Measurements from ENCODE around the gene PCDHGB5. TPM values are rescaled to one million over a fixed set of nuclear protein-coding genes. Genes with fewer than 3 reads are reported as not detected.

PCDHGB5 gene
- total RNA-seq, 1 donor from 2014 or later: 3.7 TPM

DNA sequence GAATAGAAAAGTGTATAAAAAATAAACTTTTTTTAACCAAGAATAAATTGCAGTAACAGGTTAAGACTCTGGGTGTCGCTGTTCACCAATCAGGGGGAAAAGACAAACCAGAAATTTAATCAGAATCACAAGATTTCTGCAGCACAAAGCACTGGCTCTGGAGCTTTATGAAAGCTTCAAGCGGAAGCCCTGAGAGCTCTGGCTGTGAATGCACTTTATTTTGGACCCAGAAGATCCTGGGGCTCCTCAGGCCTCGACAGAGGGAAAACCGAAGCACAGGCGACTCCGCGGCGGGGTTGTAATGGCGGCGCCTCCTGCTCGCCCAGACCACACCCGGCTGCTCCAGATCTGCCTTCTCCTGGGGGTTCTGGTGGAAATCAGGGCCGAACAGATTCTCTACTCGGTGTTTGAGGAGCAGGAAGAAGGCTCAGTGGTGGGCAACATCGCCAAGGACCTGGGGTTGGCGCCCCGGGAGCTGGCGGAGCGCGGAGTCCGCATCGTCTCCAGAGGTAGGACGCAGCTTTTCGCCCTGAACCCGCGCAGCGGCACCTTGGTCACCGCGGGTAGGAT is 42.8 kb upstream of the PCDHGB5 start, which contains the start of gene PCDHGA4:
Gene PCDHGA4 (plus strand): TSS at position 122 of the 570 bp plus-strand sequence. CDS start 87 bp downstream, at position 209.
- Histone ChIP-seq H3K4me2 (no peak within 1 kb of the TSS), H3K9me3 (ENCODE audit: low read depth) (peaks cover 10% of the 10 kb centered on the region), H3K9ac (no peak within 1 kb of the TSS), H3K4me1 (no peaks in the 10 kb centered on the region), H3K79me2 (ENCODE audit: low read depth) (no peaks in the 10 kb centered on the region), H3K36me3 (no peaks in the 10 kb centered on the region), H3F3A (ENCODE audit: low read depth) (no peaks in the 10 kb centered on the region), H3K4me3 (no peak within 1 kb of the TSS), H3K27ac (no peak within 1 kb of the TSS), H3K27me3 (no peaks in the 10 kb centered on the region), H2AFZ (replicated peaks) (no peak within 1 kb of the TSS), H4K20me1 (ENCODE audit: low read depth) (no peaks in the 10 kb centered on the region)
- Mint-ChIP-seq H3K4me3 (no peak within 1 kb of the TSS), H3K36me3 (peaks cover 7% of the 10 kb centered on the region), H3K27me3 (ENCODE audit: insufficient read depth, low read depth) (peaks cover 2% of the 10 kb centered on the region), H3K4me1 (no peaks in the 10 kb centered on the region), H3K27ac (no peak within 1 kb of the TSS), H3K9me3 (peaks cover 60% of the 10 kb centered on the region)
- DNase-seq (ENCODE audit: low spot score): no peak
- TF ChIP-seq EZH2phosphoT487 (IDR thresholded peaks at IDR 0.05) (no peak), EZH2 (IDR thresholded peaks at IDR 0.05) (no peak)
- TF ChIP-seq, protein P1, sequence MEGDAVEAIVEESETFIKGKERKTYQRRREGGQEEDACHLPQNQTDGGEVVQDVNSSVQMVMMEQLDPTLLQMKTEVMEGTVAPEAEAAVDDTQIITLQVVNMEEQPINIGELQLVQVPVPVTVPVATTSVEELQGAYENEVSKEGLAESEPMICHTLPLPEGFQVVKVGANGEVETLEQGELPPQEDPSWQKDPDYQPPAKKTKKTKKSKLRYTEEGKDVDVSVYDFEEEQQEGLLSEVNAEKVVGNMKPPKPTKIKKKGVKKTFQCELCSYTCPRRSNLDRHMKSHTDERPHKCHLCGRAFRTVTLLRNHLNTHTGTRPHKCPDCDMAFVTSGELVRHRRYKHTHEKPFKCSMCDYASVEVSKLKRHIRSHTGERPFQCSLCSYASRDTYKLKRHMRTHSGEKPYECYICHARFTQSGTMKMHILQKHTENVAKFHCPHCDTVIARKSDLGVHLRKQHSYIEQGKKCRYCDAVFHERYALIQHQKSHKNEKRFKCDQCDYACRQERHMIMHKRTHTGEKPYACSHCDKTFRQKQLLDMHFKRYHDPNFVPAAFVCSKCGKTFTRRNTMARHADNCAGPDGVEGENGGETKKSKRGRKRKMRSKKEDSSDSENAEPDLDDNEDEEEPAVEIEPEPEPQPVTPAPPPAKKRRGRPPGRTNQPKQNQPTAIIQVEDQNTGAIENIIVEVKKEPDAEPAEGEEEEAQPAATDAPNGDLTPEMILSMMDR (IDR thresholded peaks at IDR 0.05): peak; percentile 44

DNA sequence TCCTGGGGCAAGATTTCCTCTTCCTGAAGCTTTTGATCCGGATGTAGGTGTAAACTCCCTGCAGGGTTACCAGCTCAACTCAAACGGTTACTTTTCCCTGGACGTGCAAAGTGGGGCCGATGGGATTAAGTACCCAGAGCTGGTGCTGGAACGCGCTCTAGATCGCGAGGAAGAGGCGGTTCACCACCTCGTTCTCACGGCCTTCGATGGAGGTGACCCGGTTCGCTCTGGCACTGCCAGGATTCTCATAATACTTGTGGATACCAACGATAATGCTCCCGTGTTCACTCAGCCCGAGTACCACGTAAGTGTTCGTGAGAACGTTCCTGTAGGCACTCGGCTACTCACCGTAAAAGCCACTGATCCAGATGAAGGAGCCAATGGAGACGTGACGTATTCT is 42.1 kb upstream of the PCDHGB5 start:
- Histone ChIP-seq H3F3A (ENCODE audit: low read depth) (no peaks in the 10 kb centered on the region), H3K79me2 (ENCODE audit: low read depth) (no peaks in the 10 kb centered on the region), H2AFZ (replicated peaks) (no peak overlapping the region), H3K4me3 (no peak overlapping the region), H4K20me1 (ENCODE audit: low read depth) (no peaks in the 10 kb centered on the region), H3K4me2 (no peak overlapping the region), H3K4me1 (no peaks in the 10 kb centered on the region), H3K27ac (no peak overlapping the region), H3K36me3 (no peaks in the 10 kb centered on the region), H3K27me3 (no peaks in the 10 kb centered on the region), H3K9ac (no peak overlapping the region), H3K9me3 (ENCODE audit: low read depth) (peaks cover 16% of the 10 kb centered on the region)
- DNase-seq (ENCODE audit: low spot score): no peak
- H3K27me3 Mint-ChIP-seq (ENCODE audit: insufficient read depth, low read depth): peaks cover 2% of the 10 kb centered on the region
- H3K36me3 Mint-ChIP-seq: peaks cover 7% of the 10 kb centered on the region
- no peak overlapping the region for H3K4me3 Mint-ChIP-seq
- no peak overlapping the region for H3K27ac Mint-ChIP-seq
- H3K4me1 Mint-ChIP-seq: no peaks in the 10 kb centered on the region
- peaks cover 60% of the 10 kb centered on the region for H3K9me3 Mint-ChIP-seq
- TF ChIP-seq, protein P1 (IDR thresholded peaks at IDR 0.05): no peak
- TF ChIP-seq EZH2 (IDR thresholded peaks at IDR 0.05) (no peak), EZH2phosphoT487 (IDR thresholded peaks at IDR 0.05) (no peak)

DNA sequence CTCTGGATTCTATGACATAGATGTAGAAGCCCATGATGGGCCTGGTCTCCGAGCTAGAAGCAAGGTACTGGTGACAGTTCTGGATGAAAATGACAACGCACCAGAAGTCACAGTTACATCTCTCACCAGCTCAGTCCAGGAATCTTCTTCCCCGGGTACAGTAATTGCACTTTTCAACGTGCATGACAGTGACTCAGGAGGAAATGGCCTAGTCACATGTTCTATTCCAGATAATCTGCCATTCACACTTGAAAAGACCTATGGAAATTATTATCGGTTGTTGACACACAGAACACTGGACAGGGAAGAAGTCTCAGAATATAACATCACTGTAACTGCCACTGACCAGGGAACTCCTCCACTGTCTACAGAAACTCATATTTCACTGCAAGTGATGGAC is 41.6 kb upstream of the PCDHGB5 start:
- no peak overlapping the region for H2AFZ ChIP-seq (replicated peaks)
- no peak overlapping the region for H3K4me2 ChIP-seq
- TF ChIP-seq EZH2 (IDR thresholded peaks at IDR 0.05): no peak
- no peaks in the 10 kb centered on the region for H3K27me3 ChIP-seq
- no peak overlapping the region for H3K27ac ChIP-seq
- no peak overlapping the region for H3K4me3 ChIP-seq
- Mint-ChIP-seq H3K27ac (no peak overlapping the region), H3K4me3 (no peak overlapping the region), H3K27me3 (ENCODE audit: insufficient read depth, low read depth) (peaks cover 2% of the 10 kb centered on the region), H3K9me3 (peaks cover 60% of the 10 kb centered on the region), H3K36me3 (peaks cover 7% of the 10 kb centered on the region), H3K4me1 (no peaks in the 10 kb centered on the region)
- H3K9ac ChIP-seq: no peak overlapping the region
- H3K36me3 ChIP-seq: no peaks in the 10 kb centered on the region
- peaks cover 17% of the 10 kb centered on the region for H3K9me3 ChIP-seq (ENCODE audit: low read depth)
- H3F3A ChIP-seq (ENCODE audit: low read depth): no peaks in the 10 kb centered on the region
- H3K79me2 ChIP-seq (ENCODE audit: low read depth): no peaks in the 10 kb centered on the region
- no peaks in the 10 kb centered on the region for H3K4me1 ChIP-seq
- H4K20me1 ChIP-seq (ENCODE audit: low read depth): no peaks in the 10 kb centered on the region
- DNase-seq (ENCODE audit: low spot score): no peak

DNA sequence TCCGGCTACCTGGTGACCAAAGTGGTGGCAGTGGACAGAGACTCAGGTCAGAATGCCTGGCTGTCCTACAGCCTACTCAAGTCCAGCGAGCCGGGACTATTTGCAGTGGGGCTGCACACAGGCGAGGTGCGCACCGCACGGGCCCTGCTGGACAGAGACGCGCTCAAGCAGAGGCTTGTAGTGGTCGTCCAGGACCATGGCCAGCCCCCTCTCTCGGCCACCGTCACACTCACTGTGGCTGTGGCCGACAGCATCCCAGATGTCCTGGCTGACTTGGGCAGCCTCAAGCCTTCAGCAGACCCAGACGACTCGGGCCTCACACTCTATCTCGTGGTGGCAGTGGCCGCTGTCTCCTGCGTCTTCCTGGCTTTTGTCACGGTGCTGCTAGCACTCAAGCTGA is 40.8 kb upstream of the PCDHGB5 start:
- H3K4me1 ChIP-seq: no peaks in the 10 kb centered on the region
- TF ChIP-seq, protein P1 (IDR thresholded peaks at IDR 0.05): no peak
- no peak for TF ChIP-seq EZH2 (IDR thresholded peaks at IDR 0.05)
- TF ChIP-seq EZH2phosphoT487 (IDR thresholded peaks at IDR 0.05): no peak
- no peaks in the 10 kb centered on the region for H4K20me1 ChIP-seq (ENCODE audit: low read depth)
- H3K9me3 Mint-ChIP-seq: peaks cover 61% of the 10 kb centered on the region
- no peak overlapping the region for H3K9ac ChIP-seq
- DNase-seq (ENCODE audit: low spot score): no peak
- peaks cover 7% of the 10 kb centered on the region for H3K36me3 Mint-ChIP-seq
- H3K27ac Mint-ChIP-seq: no peak overlapping the region
- H2AFZ ChIP-seq (replicated peaks): no peak overlapping the region
- H3K36me3 ChIP-seq: no peaks in the 10 kb centered on the region
- peaks cover 13% of the 10 kb centered on the region for H3K9me3 ChIP-seq (ENCODE audit: low read depth)
- H3K4me2 ChIP-seq: no peak overlapping the region
- H3K79me2 ChIP-seq (ENCODE audit: low read depth): no peaks in the 10 kb centered on the region
- no peaks in the 10 kb centered on the region for H3F3A ChIP-seq (ENCODE audit: low read depth)
- H3K4me1 Mint-ChIP-seq: no peaks in the 10 kb centered on the region
- peaks cover 2% of the 10 kb centered on the region for H3K27me3 Mint-ChIP-seq (ENCODE audit: insufficient read depth, low read depth)
- no peak overlapping the region for H3K4me3 ChIP-seq
- H3K4me3 Mint-ChIP-seq: no peak overlapping the region
- no peak overlapping the region for H3K27ac ChIP-seq
- H3K27me3 ChIP-seq: no peaks in the 10 kb centered on the region

Measured in neural progenitor cell (in vitro differentiated cells).